SW 1271 (cell line): ENCODE measurements around the gene XRN1.

Experiments
- DNase-seq, 2 experiments: peaks; one replicate each; lab custom pipeline; 2025; lab: John Stamatoyannopoulos, UW

Gene XRN1

DNA sequence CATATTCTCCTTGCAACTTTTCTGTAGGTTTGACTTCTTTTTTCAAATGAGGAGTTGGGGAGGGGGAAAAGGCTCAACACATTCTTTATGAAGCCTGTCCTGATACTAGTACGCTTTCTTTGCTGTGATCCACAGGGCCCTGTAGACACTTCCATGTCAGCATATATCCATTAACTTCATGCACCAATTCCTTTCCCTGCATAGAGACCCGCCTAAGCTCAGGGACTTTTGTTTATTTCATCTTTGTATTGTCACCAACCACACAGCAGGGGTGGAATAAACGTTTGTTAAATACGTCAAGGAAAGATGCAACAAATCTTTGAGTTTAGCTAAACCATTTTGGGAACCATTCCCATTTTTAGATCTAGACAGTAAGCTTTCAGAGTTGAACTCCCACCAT, 179.4 kb downstream of the XRN1 start:
- no peak for DNase-seq

DNA sequence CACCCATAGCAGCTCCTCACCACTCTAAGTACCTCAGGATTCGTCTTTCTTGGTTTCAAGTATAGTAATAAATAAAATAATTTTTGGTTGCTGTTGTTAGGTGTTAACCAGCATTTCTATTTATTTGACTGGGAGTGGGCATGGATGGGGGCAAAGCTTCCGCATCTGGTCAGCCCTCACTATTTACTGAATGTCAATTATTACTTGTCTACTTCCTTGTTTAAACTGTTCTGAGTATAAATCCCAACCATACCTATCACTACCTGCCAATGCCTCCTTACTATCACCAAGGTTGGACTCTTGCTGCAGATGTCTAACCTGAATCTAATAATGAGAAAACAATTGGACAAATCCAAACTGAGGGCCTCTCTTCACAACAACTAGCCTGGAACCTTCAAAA, 180.6 kb downstream of the XRN1 start:
- DNase-seq = no peak

DNA sequence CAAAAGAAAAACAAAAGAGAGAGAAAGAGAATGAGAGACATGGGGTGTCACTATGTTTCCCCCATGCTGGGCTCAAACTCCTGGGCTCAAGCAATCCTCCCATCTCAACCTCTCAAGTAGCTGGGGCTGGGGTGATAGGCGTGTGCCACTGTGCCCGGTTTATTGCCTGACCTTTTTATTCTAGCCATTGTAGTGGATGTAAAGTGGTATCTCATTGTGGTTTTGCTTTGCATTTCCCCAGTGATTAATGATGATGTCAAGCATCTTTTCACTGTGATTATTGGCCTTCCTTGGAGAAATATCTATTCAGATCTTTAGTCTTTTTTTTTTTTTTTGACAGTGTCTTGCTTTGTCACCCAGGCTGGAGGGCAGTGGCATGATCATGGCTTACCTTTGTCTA, 184.7 kb downstream of the XRN1 start:
- no peak for DNase-seq

DNA sequence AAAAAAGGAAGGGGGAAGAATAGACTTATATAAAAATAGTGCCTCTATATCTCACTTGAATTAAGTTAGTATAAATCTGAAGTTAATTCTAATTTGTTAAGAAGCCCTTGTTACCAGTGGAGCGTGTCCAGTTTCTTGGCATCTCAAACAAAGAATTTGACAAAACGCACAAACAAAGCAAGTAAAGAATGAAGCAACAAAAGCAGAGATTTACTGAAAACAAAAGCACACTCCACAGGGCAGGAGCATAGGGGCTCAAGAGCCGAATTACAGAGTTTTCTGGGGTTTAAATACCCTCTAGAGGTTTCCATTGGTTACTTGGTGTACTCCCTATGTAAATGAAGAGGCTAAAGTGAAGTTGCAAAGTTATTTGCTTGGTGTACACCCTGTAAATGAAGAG, 188.5 kb downstream of the XRN1 start:
- no peak for DNase-seq

DNA sequence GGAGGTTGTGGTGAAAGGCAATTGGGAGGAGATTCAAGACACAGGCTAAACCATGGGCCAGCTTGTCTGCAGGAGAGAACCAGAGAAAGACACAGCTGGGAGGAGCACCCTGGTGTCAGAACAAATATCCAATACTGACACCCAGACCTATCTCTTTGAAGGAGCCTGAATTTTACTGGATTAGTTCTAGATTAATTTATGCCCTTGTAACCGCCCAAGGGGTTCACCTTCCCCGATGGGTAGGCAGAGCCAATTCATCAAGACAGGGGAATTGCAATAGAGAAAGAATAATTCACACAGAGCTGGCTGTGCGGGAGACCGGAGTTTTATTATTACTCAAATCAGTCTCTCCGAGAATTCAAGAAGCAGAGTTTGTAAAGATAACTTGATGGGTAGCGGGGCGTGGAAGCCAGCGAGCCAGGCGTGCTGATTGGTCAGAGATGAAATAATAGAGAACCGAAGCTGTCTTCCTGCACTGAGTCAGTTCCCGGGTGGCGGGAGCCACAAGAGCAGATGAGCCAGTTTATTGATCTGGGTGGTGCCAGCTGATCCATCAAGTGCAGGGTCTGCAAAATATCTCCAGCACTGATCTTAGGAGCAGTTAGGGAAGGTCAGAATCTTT, 191.0 kb downstream of the XRN1 start:
- no peak for DNase-seq
